SK-N-SH (cell line): Measurements from ENCODE around the gene ZNF438. TPM values are rescaled to one million over a fixed set of nuclear protein-coding genes. Genes with fewer than 3 reads are reported as not detected.

Experiments
- CTCF ChIA-PET: fragments of 300-600, 350-600 bp; formaldehyde crosslinking; extraction: SDS; loops from one replicate; lab custom pipeline; 2021; lab: Yijun Ruan, JAX
- POLR2A ChIA-PET: fragments of 350-600 bp; sonication (Branson Sonifier 250); formaldehyde crosslinking; extraction: SDS; loops from one replicate; lab custom pipeline; 2020; ENCODE audit warnings: antibody characterized with exemption, inconsistent platforms; lab: Yijun Ruan, JAX
- DNase-seq: peaks from one replicate; pipeline ENCODE4 v3.0.0; 2012
- H2AFZ ChIP-seq: fragments of 200-600 bp; sonication (generic); 2 replicates; pipeline ENCODE4 v1.8.1; 2016; ENCODE audit warnings: antibody characterized with exemption, mild to moderate bottlenecking, low read depth
- H3F3A ChIP-seq: fragments of 200-600 bp; sonication (generic); replicated peaks from 2 replicates; pipeline ENCODE3; 2016; ENCODE audit warnings: antibody characterized with exemption, mild to moderate bottlenecking; ENCODE audit not compliant: insufficient read depth
- H3K27ac ChIP-seq, 2 experiments: fragments of 200-500 bp in 1 of 2; fragments of 200-600 bp in 1 of 2; sonication (Bioruptor generic) in 1 of 2; sonication (generic), shearing (Covaris generic) in 1 of 2; 2 replicates each; pipeline versions ENCODE4 v1.5.1 to v1.6.1; 2014 to 2016; ENCODE audit warnings: low read depth in 2 of 2, inconsistent platforms in 1 of 2, low read length in 1 of 2, mild to moderate bottlenecking in 1 of 2, mixed read lengths in 1 of 2
- H3K27me3 ChIP-seq: fragments of 200-600 bp; sonication (generic), shearing (Covaris generic); 2 replicates; pipeline ENCODE4 v1.6.1; 2016; ENCODE audit warnings: mixed run types; ENCODE audit not compliant: insufficient read depth
- H3K36me3 ChIP-seq, 2 experiments: fragments of 200-500 bp in 1 of 2; fragments of 200-600 bp in 1 of 2; sonication (Bioruptor generic) in 1 of 2; sonication (generic) in 1 of 2; replicated peaks in 1 of 2; 2 replicates each; pipeline versions ENCODE3 to v1.5.1; 2014 to 2016; ENCODE audit warnings: low read length in 1 of 2, mild to moderate bottlenecking in 1 of 2; ENCODE audit not compliant: insufficient read depth in 2 of 2, control insufficient read depth in 1 of 2
- H3K4me1 ChIP-seq, 2 experiments: fragments of 200-500 bp in 1 of 2; fragments of 200-600 bp in 1 of 2; sonication (Bioruptor generic) in 1 of 2; sonication (generic), shearing (Covaris generic) in 1 of 2; 2 replicates each; pipeline versions ENCODE4 v1.5.1 to v1.6.1; 2014 to 2016; ENCODE audit warnings: low read depth in 1 of 2, low read length in 1 of 2, mixed run types in 1 of 2; ENCODE audit not compliant: insufficient read depth in 2 of 2, control insufficient read depth in 1 of 2
- H3K4me2 ChIP-seq: fragments of 200-600 bp; sonication (generic), shearing (Covaris generic); 2 replicates; pipeline ENCODE4 v1.6.1; 2017; ENCODE audit warnings: mixed run types
- H3K4me3 ChIP-seq, 2 experiments: fragments of 200-500 bp in 1 of 2; fragments of 200-600 bp in 1 of 2; sonication (Bioruptor generic) in 1 of 2; sonication (generic), shearing (Covaris generic) in 1 of 2; 2 replicates each; pipeline versions ENCODE4 v1.5.1 to v1.8.1; 2014 to 2016; ENCODE audit warnings: low read depth in 2 of 2, inconsistent platforms in 1 of 2, low read length in 1 of 2, mild to moderate bottlenecking in 1 of 2, mixed read lengths in 1 of 2, moderate library complexity in 1 of 2
- H3K79me2 ChIP-seq: fragments of 200-600 bp; sonication (generic); 2 replicates; pipeline ENCODE4 v1.8.1; 2017; ENCODE audit warnings: mild to moderate bottlenecking; ENCODE audit not compliant: insufficient read depth
- H3K9ac ChIP-seq: fragments of 200-600 bp; sonication (generic); 2 replicates; pipeline ENCODE4 v1.6.1; 2017; ENCODE audit warnings: mixed run types
- H3K9me2 ChIP-seq: fragments of 200-600 bp; sonication (generic); 2 replicates; pipeline ENCODE4 v1.6.1; 2017; ENCODE audit warnings: mixed run types
- H3K9me3 ChIP-seq: fragments of 200-600 bp; sonication (generic); 2 replicates; pipeline ENCODE4 v1.6.1; 2017; ENCODE audit warnings: mixed run types, mild to moderate bottlenecking, moderate library complexity
- H4K20me1 ChIP-seq: fragments of 200-600 bp; sonication (generic); 2 replicates; pipeline ENCODE4 v1.6.1; 2017; ENCODE audit warnings: mild to moderate bottlenecking, mixed run types; ENCODE audit not compliant: insufficient read depth
- CHD2 ChIP-seq: fragments of 150-350 bp; IDR thresholded peaks from 2 replicates; pipeline ENCODE4 v1.6.1; 2018; ENCODE audit warnings: low read length; ENCODE audit not compliant: partially characterized antibody
- ELF1 ChIP-seq: IDR thresholded peaks from 2 replicates; pipeline ENCODE4 v1.4.0; 2012
- FOSL2 ChIP-seq: IDR thresholded peaks from 2 replicates; pipeline ENCODE4 v1.4.0; 2012; ENCODE audit warnings: low read depth, mild to moderate bottlenecking, moderate library complexity, borderline replicate concordance
- MEF2A ChIP-seq: IDR thresholded peaks from 2 replicates; pipeline ENCODE4 v1.4.0; 2012; ENCODE audit warnings: low read depth, borderline replicate concordance
- MXI1 ChIP-seq: IDR thresholded peaks from 2 replicates; pipeline ENCODE4 v1.6.1; 2012; ENCODE audit warnings: mild to moderate bottlenecking, low read depth, low read length, improper control_type of control experiment
- NRF1 ChIP-seq: IDR thresholded peaks from 2 replicates; pipeline ENCODE4 v1.6.1; 2012; ENCODE audit warnings: low read depth, mild to moderate bottlenecking, low read length
- POLR2AphosphoS5 ChIP-seq: IDR thresholded peaks from 2 replicates; pipeline ENCODE4 v1.6.1; 2012; ENCODE audit warnings: low read depth, low read length
- RAD21 ChIP-seq: IDR thresholded peaks from 2 replicates; pipeline ENCODE4 v1.6.1; 2012; ENCODE audit warnings: mild to moderate bottlenecking, low read length
- RFX5 ChIP-seq: IDR thresholded peaks from 2 replicates; pipeline ENCODE4 v1.6.1; 2012; ENCODE audit warnings: mild to moderate bottlenecking, improper control_type of control experiment, low read length
- RXRA ChIP-seq: IDR thresholded peaks from 2 replicates; pipeline ENCODE4 v1.4.0; 2012; ENCODE audit warnings: low read depth, mild to moderate bottlenecking, borderline replicate concordance
- SIN3A ChIP-seq: IDR thresholded peaks from 2 replicates; pipeline ENCODE4 v1.6.1; 2012; ENCODE audit warnings: low read depth, mild to moderate bottlenecking, low read length, moderate library complexity, borderline replicate concordance
- SMC3 ChIP-seq: IDR thresholded peaks from 2 replicates; pipeline ENCODE4 v1.6.1; 2012; ENCODE audit warnings: low read depth, low read length, improper control_type of control experiment
- YY1 ChIP-seq: IDR thresholded peaks from 2 replicates; pipeline ENCODE4 v1.4.0; 2012; ENCODE audit warnings: low read depth, mild to moderate bottlenecking
- whole genome bisulfite sequencing: methylation state at CpG from one replicate; pipeline ENCODE4 v1.1.6; 2017; ENCODE audit warnings: low lambda C conversion rate; 5-methylcytosine and 5-hydroxymethylcytosine counted together
- polyA plus RNA-seq, 3 experiments: library from polyadenylated mRNA; depleted of rRNA; stranded (reverse); fragments of >200 nt; gene quantifications; 2 replicates each; pipeline ENCODE4 v1.2.3, GENCODE V29; 2012
- TF ChIP-seq, protein P1 (sequence below): fragments of 150-350 bp; IDR thresholded peaks from 2 replicates; pipeline ENCODE4 v1.6.1; 2017; ENCODE audit warnings: antibody characterized with exemption, low read length, low read depth, borderline replicate concordance
- TF ChIP-seq, protein P2 (sequence below): fragments of 200-600 bp; sonication (generic); IDR thresholded peaks from 2 replicates; pipeline ENCODE4 v1.6.1; 2017; ENCODE audit warnings: antibody characterized with exemption, mild to moderate bottlenecking, moderate library complexity
- TF ChIP-seq, protein P3 (sequence below): IDR thresholded peaks from 2 replicates; pipeline ENCODE4 v1.4.0; 2012; ENCODE audit warnings: low read depth, borderline replicate concordance
- TF ChIP-seq, protein P4 (sequence below): IDR thresholded peaks from 2 replicates; pipeline ENCODE4; 2012

ZNF438 gene
- polyA plus RNA-seq, 1 of the 3 experiments (the other 2 are of a cell fraction): 2.1 TPM

DNA sequence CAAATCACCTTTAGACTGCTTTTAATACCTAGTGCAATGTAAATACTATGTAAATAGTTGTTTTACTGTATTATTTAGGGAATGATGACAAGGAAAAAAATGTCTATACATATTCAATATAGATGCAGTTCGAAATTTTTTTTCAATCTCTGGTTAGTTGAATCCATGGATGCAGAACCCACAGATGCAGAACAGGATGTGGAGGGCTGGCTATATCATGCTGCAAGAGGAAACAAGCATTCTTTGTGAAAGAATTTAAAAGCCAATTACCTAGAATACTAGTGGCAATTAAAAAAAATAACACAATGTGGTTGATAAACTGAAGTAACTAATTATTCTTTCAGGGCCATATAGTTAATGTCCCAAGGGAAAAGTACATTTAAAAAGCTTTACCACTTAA lies 170.4 kb downstream of the ZNF438 start (continued):
- TF ChIP-seq, protein P1, sequence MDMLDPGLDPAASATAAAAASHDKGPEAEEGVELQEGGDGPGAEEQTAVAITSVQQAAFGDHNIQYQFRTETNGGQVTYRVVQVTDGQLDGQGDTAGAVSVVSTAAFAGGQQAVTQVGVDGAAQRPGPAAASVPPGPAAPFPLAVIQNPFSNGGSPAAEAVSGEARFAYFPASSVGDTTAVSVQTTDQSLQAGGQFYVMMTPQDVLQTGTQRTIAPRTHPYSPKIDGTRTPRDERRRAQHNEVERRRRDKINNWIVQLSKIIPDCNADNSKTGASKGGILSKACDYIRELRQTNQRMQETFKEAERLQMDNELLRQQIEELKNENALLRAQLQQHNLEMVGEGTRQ: no peak
- TF ChIP-seq MEF2A: no peak
- TF ChIP-seq, all 33 proteins: peak for 0

DNA sequence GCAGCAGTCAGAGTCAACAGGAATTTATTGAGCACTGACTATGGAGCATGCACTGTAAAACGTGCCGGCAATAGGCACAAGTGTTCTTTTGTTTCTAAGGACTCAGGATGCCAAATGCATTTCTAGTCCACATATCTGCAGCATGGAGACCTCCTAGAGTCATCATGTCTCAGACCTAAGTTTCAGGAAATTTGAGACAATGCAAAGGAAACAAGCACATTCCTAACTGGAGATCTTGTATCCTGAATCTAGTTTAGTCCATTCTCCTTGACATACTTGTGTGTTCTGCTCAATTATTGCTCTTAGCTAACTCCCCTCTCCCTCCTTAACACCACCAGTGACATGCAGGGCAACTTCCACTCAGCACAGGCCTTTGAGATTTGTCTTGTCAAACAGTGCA lies 173.2 kb downstream of the ZNF438 start:
- TF ChIP-seq, protein P1: no peak
- TF ChIP-seq ELF1 (no peak), RFX5 (no peak), SIN3A (no peak), MEF2A (no peak), CHD2 (no peak), RAD21 (no peak)
- TF ChIP-seq, protein P2, sequence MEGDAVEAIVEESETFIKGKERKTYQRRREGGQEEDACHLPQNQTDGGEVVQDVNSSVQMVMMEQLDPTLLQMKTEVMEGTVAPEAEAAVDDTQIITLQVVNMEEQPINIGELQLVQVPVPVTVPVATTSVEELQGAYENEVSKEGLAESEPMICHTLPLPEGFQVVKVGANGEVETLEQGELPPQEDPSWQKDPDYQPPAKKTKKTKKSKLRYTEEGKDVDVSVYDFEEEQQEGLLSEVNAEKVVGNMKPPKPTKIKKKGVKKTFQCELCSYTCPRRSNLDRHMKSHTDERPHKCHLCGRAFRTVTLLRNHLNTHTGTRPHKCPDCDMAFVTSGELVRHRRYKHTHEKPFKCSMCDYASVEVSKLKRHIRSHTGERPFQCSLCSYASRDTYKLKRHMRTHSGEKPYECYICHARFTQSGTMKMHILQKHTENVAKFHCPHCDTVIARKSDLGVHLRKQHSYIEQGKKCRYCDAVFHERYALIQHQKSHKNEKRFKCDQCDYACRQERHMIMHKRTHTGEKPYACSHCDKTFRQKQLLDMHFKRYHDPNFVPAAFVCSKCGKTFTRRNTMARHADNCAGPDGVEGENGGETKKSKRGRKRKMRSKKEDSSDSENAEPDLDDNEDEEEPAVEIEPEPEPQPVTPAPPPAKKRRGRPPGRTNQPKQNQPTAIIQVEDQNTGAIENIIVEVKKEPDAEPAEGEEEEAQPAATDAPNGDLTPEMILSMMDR: no peak
- TF ChIP-seq, protein P3, sequence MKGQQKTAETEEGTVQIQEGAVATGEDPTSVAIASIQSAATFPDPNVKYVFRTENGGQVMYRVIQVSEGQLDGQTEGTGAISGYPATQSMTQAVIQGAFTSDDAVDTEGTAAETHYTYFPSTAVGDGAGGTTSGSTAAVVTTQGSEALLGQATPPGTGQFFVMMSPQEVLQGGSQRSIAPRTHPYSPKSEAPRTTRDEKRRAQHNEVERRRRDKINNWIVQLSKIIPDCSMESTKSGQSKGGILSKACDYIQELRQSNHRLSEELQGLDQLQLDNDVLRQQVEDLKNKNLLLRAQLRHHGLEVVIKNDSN: no peak
- no peak overlapping the region; the same call in 1 of the 2 replicates for H3K4me2 ChIP-seq
- 90% methylated on average over 2 of the region's 2 CpGs for WGBS
- no peaks in the 10 kb centered on the region for H3K9me2 ChIP-seq
- H3K4me1 ChIP-seq: peaks cover 0 to 14% of the 10 kb centered on the region in 2 experiments; a peak in 1 of 4 replicates
- no peak overlapping the region for H3K27ac ChIP-seq
- H2AFZ ChIP-seq: no peak overlapping the region
- DNase-seq: no peak
- no peaks in the 10 kb centered on the region for H3K9me3 ChIP-seq
- H3K9ac ChIP-seq: no peak overlapping the region
- H3K27me3 ChIP-seq: no peaks in the 10 kb centered on the region
- POLR2A ChIA-PET: no interaction called here
- no peaks in the 10 kb centered on the region for H4K20me1 ChIP-seq
- CTCF ChIA-PET: interaction anchor here (1.2 to 1.6 kb wide), 2 partner anchors 14 to 49 kb away, joined by 4 read pairs; no protein-coding TSS in a partner anchor
- H3K79me2 ChIP-seq: no peaks in the 10 kb centered on the region
- no peaks in the 10 kb centered on the region for H3F3A ChIP-seq
- no peaks in the 10 kb centered on the region for H3K36me3 ChIP-seq
- no peak overlapping the region for H3K4me3 ChIP-seq

DNA sequence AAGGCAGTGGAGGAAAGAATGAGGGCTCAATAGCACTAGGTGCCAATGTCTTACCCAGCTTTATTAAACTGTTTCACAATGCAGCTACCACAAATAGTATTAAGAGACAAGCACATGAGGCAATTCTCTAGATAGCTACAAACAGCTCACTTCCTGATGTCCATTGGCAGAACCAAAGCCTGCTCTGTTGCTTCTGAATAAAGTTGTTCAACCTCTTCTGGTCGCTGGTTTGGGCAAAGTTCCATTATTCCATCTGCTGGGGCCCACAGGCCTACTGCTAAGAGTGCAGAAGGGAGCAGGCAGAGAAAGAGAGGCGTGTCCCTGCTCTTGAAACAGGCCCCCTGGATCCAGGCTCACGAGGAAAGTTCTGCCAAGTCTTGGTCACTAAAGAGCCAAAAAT lies 173.9 kb downstream of the ZNF438 start:
- Histone ChIP-seq H3F3A (no peaks in the 10 kb centered on the region), H4K20me1 (no peaks in the 10 kb centered on the region), H3K9me2 (no peaks in the 10 kb centered on the region), H3K27ac (no peak overlapping the region), H3K4me2 (no peak overlapping the region), H3K4me3 (no peak overlapping the region), H3K4me1 (peaks cover 0 to 14% of the 10 kb centered on the region in 2 experiments; a peak in 1 of 4 replicates), H3K36me3 (no peaks in the 10 kb centered on the region), H3K79me2 (no peaks in the 10 kb centered on the region), H3K27me3 (no peaks in the 10 kb centered on the region), H3K9ac (no peak overlapping the region), H3K9me3 (no peaks in the 10 kb centered on the region), H2AFZ (no peak overlapping the region)
- DNase-seq: no peak
- ChIA-PET CTCF (interaction anchor here (1.2 to 1.6 kb wide), 2 partner anchors 14 to 48 kb away, joined by 4 read pairs; no protein-coding TSS in a partner anchor), POLR2A (no interaction called here)
- 79% methylated on average over 3 of the region's 3 CpGs for WGBS
- no peak for TF ChIP-seq SMC3
- TF ChIP-seq MEF2A: no peak
- TF ChIP-seq NRF1: no peak
- no peak for TF ChIP-seq MXI1
- no peak for TF ChIP-seq ELF1
- TF ChIP-seq FOSL2: no peak
- no peak for TF ChIP-seq SIN3A
- no peak for TF ChIP-seq POLR2AphosphoS5
- TF ChIP-seq, protein P1: no peak
- TF ChIP-seq, protein P4, sequence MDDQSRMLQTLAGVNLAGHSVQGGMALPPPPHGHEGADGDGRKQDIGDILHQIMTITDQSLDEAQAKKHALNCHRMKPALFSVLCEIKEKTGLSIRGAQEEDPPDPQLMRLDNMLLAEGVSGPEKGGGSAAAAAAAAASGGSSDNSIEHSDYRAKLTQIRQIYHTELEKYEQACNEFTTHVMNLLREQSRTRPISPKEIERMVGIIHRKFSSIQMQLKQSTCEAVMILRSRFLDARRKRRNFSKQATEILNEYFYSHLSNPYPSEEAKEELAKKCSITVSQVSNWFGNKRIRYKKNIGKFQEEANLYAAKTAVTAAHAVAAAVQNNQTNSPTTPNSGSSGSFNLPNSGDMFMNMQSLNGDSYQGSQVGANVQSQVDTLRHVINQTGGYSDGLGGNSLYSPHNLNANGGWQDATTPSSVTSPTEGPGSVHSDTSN: no peak
- TF ChIP-seq YY1: no peak
- TF ChIP-seq RXRA: no peak
- TF ChIP-seq, protein P3: no peak
